Chondrocyte (in vitro differentiated cells): ENCODE data around the gene EML6. TPM values are rescaled to one million over a fixed set of nuclear protein-coding genes. Genes with fewer than 3 reads are reported as not detected.

ENCODE experiments used
- DNase-seq: peaks from one replicate; pipeline ENCODE4 v3.0.0; 2021; ENCODE audit warnings: mixed read lengths, low spot score
- H3K27ac Mint-ChIP-seq: one replicate; pipeline ENCODE4 v1.8.0; 2021; ENCODE audit warnings: mild to moderate bottlenecking, moderate library complexity, mixed read lengths; ENCODE audit not compliant: unreplicated experiment
- H3K27me3 Mint-ChIP-seq: 2 replicates; pipeline ENCODE4 v1.8.0; 2021; ENCODE audit warnings: low read depth, mixed read lengths
- H3K36me3 Mint-ChIP-seq: 2 replicates; pipeline ENCODE4 v1.8.0; 2021; ENCODE audit warnings: low read depth, mixed read lengths
- H3K4me1 Mint-ChIP-seq: 2 replicates; pipeline ENCODE4 v1.8.0; 2021; ENCODE audit warnings: low read depth, mild to moderate bottlenecking, mixed read lengths
- H3K4me3 Mint-ChIP-seq: one replicate; pipeline ENCODE4 v1.8.0; 2021; ENCODE audit warnings: mild to moderate bottlenecking, moderate library complexity, mixed read lengths; ENCODE audit not compliant: unreplicated experiment
- H3K9me3 Mint-ChIP-seq: 2 replicates; pipeline ENCODE4 v1.8.0; 2021; ENCODE audit warnings: low read depth, mixed read lengths
- CTCF ChIP-seq: fragments of 200-600 bp; sonication (generic); IDR thresholded peaks from 2 replicates; pipeline ENCODE4 v1.5.0; 2021; ENCODE audit warnings: antibody characterized with exemption, mild to moderate bottlenecking, moderate library complexity
- long read RNA-seq: library from polyadenylated mRNA; stranded (forward); transcript quantifications from one replicate; pipeline ENCODE4 v2.0.0, GENCODE V29; 2021
- total RNA-seq: library from RNA; stranded (reverse); gene quantifications from 3 replicates; pipeline ENCODE4 v1.2.1, GENCODE V29; 2021

Gene EML6
- total RNA-seq = 0.97 to 2.3 TPM (median 1.1 TPM) in 3 replicates
- long read RNA-seq, partial matches to known transcripts = 0 of 1 reads
- long read RNA-seq, other reads (novel, unspliced or antisense) = 1 of 1 reads

DNA sequence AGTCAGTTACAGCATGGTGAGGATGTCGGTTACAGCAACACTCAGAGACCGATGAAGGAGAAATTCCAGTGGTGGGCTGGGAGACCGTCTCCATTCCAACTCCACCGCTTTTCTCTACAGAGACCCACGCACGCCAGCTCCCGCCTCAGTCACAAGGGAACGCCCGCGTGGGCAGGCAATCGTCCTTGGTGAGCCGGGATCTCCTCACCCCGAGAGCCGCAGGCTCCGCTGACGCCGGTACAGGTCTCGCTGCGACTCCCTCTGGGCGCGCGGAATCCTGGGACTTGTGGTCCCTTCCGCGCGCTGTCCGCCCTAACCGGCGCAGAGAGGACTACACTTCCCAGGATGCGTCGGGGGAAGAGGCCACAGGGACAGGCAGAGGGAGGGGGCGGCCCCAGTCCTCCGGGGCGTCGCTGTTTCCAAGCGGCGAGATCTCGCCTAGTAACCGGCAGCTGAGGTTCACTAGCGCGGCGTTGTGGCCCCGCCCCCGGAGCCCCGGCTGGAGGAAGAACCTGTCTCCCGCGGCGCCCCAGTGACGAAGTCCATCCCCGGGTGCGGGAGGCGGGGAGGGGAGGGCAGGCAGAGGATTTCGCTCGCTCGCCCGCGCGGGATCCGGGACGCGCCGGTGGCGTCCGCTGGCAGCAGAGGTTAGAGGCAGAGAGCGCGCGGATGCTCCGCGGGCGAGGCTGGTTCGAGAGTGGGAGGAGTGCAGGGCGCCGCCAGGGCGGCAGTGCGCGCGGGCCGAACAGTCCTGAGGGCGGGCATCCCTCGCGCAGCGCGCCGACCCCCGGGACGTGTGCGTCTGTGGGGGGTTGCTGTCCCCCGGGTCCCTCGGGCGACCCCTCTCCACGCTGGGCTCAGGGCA, at the start of gene EML6:
TSS of gene EML6 (plus strand) at position 532 of the 865 bp plus-strand sequence. CDS start 1,400 bp downstream, outside the sequence.
- H3K9me3 Mint-ChIP-seq = no peaks in the 10 kb centered on the region
- peak within 1 kb of the TSS; percentile 93 for H3K27ac Mint-ChIP-seq

DNA sequence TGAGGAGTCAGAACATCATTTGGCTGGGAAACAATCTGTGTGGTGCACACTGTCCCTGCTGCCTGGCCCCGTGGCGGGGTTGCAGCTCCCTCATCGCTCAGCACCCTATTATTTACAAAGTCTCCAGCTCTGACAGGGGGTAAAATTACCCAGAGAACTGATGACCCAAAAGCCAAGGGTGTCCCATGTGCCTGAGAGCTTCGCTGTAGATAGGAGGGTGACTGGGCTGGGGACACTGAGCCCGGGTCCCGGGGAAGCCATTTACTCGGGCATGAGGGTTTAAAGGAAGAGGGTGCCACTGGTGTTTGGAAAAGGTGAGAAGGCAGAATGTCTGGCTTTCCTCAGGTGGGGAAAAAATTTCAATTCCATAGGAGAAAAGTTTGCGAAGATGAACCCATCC, 48.2 kb upstream of the EML6 start:
- H3K4me1 Mint-ChIP-seq = peaks cover 21% of the 10 kb centered on the region
- no peaks in the 10 kb centered on the region for H3K27me3 Mint-ChIP-seq
- H3K4me3 Mint-ChIP-seq = no peak overlapping the region
- no peak overlapping the region for H3K27ac Mint-ChIP-seq
- TF ChIP-seq CTCF = no peak
- H3K9me3 Mint-ChIP-seq = no peaks in the 10 kb centered on the region
- peaks cover 7% of the 10 kb centered on the region for H3K36me3 Mint-ChIP-seq
- DNase-seq = no peak

More for the DNA sequence above, at the start of gene EML6:
- peaks cover 11% of the 10 kb centered on the region for H3K27me3 Mint-ChIP-seq
- peak within 1 kb of the TSS; percentile 87 for H3K4me3 Mint-ChIP-seq
- H3K36me3 Mint-ChIP-seq = no peaks in the 10 kb centered on the region
- peak; percentile 99 for DNase-seq
- TF ChIP-seq CTCF = peak; percentile 71
- H3K4me1 Mint-ChIP-seq = peaks cover 22% of the 10 kb centered on the region

- peaks cover 18% of the 10 kb centered on the region for H3K4me1 Mint-ChIP-seq
- H3K27ac Mint-ChIP-seq = no peak overlapping the region
- no peak for DNase-seq
- H3K9me3 Mint-ChIP-seq = no peaks in the 10 kb centered on the region
- TF ChIP-seq CTCF = no peak
- no peaks in the 10 kb centered on the region for H3K27me3 Mint-ChIP-seq
- H3K36me3 Mint-ChIP-seq = peaks cover 3% of the 10 kb centered on the region
- no peak overlapping the region for H3K4me3 Mint-ChIP-seq
Observed at GRCh38 chr2:54675738-54676137, 47.7 kb upstream of the EML6 start.

- no peak overlapping the region for H3K27ac Mint-ChIP-seq
- no peak for DNase-seq
- no peaks in the 10 kb centered on the region for H3K27me3 Mint-ChIP-seq
- no peaks in the 10 kb centered on the region for H3K36me3 Mint-ChIP-seq
- H3K4me3 Mint-ChIP-seq = no peak overlapping the region
- peaks cover 18% of the 10 kb centered on the region for H3K4me1 Mint-ChIP-seq
- TF ChIP-seq CTCF = no peak
- no peaks in the 10 kb centered on the region for H3K9me3 Mint-ChIP-seq
Observed at GRCh38 chr2:54676656-54677055, 46.8 kb upstream of the EML6 start.

GRCh38 chr2:54677476-54678265, 45.8 kb upstream of the EML6 start:
- Mint-ChIP-seq H3K27me3 (no peaks in the 10 kb centered on the region), H3K9me3 (no peaks in the 10 kb centered on the region), H3K4me3 (no peak overlapping the region), H3K36me3 (no peaks in the 10 kb centered on the region), H3K27ac (no peak overlapping the region), H3K4me1 (peaks cover 17% of the 10 kb centered on the region)
- TF ChIP-seq CTCF = no peak
- no peak for DNase-seq
